T-helper 1 cell treated with Interleukin-12 subunit alpha and Interleukin-12 subunit beta and Interleukin-4 antibody, amounts not matched to agents 30 μg/mL and 1 μg/mL, for 36 hours (primary cell): ENCODE data around the gene CDC5L.

Source experiments
- H3K27ac Mint-ChIP-seq: one replicate; pipeline ENCODE4 v1.8.0; 2021; ENCODE audit warnings: mild to moderate bottlenecking, mixed read lengths
- H3K27me3 Mint-ChIP-seq: one replicate; pipeline ENCODE4 v1.8.0; 2021; ENCODE audit warnings: low read depth, mixed read lengths
- H3K36me3 Mint-ChIP-seq: one replicate; pipeline ENCODE4 v1.8.0; 2021; ENCODE audit warnings: low read depth, mixed read lengths
- H3K4me1 Mint-ChIP-seq: one replicate; pipeline ENCODE4 v1.8.0; 2021; ENCODE audit warnings: low read depth, mixed read lengths
- H3K4me3 Mint-ChIP-seq: one replicate; pipeline ENCODE4 v1.8.0; 2021; ENCODE audit warnings: mild to moderate bottlenecking, moderate library complexity, mixed read lengths
- H3K9me3 Mint-ChIP-seq: one replicate; pipeline ENCODE4 v1.8.0; 2021; ENCODE audit warnings: mixed read lengths

The CDC5L gene

DNA sequence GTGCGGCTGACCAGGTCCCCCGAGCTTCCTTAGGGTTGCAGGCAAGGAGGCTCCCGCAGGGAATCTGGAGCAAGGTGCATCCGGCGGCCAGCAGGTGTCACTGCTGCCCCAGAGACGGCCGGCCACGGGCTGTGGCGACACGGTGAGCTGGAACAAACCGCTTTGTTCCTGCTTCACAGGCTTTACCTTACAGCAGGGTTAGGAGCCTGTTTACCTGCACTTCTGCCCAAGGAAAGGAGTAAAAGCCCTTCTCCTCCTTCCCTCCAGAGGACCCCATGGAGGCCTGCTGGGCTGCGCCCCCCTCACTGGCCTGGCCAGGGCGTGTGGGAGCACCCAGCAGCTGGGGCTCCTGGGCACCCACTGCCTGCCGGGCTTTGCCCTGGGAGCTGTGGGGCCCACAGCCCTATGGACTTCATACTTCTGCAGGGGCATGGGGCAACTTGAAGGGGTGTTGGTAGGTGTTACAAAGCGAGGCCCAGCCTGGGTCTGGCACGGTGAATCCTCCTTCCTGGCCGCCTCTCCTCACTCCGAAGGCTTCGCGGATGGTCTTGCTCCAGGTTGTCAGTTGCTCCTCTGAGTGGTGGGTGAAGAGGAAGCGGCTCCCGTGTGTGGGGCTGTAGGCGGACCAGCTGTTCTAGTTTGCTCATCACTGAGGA lies 88.4 kb downstream of the CDC5L start:
- no peak overlapping the region for H3K4me3 Mint-ChIP-seq
- H3K36me3 Mint-ChIP-seq = no peaks in the 10 kb centered on the region
- H3K9me3 Mint-ChIP-seq = no peaks in the 10 kb centered on the region
- no peaks in the 10 kb centered on the region for H3K4me1 Mint-ChIP-seq
- no peaks in the 10 kb centered on the region for H3K27me3 Mint-ChIP-seq
- no peak overlapping the region for H3K27ac Mint-ChIP-seq

DNA sequence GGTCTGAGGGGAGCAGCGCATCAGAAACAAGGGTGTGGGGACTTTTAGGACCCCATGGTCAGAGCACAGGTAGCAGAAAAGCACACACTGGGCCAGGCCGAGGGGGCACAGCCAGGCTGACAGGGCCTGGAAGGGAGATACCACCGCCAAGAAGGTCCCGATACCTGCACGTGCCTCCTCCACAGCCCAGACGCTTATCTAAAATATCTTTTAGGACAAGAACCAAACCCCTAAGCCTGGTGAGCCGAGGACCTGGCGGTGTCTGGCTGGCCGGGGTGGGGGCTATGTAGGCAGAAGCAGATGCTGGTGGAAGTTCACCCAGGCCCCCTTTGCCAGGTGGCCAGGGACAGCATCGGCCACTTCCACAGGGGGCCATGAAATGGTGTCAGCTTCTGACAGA lies 89.3 kb downstream of the CDC5L start:
- H3K27ac Mint-ChIP-seq = no peak overlapping the region
- no peaks in the 10 kb centered on the region for H3K9me3 Mint-ChIP-seq
- no peak overlapping the region for H3K4me3 Mint-ChIP-seq
- H3K27me3 Mint-ChIP-seq = peaks cover under 1% of the 10 kb centered on the region
- H3K36me3 Mint-ChIP-seq = no peaks in the 10 kb centered on the region
- no peaks in the 10 kb centered on the region for H3K4me1 Mint-ChIP-seq

DNA sequence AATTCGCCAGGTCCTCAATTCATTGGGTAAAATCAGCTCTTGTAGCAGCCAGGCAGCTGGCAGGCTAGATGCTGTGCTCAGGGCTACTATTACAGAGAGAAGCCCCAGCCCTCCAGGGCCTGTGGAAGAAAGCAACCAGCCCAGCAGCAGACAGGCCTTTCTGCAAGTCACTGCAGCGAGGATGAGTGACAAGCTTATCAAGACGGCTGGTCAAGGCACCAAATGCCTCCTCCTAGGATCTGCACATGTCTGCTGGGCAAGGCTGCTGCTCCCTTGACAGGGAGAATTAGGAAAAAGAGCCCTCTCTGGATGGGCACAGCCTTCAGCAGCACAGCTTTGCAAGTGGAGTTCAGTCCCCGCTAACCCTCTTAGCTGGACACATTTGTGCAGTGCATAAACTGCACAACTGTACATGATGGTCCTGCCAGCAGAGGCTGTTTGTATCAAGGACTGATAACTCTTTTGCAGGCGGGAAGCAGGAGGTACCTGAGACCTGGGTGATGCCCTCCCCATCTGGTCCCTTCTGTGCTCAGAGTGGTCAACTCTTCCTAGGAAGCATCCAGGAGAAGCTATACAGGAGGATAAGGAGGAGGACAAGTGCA lies 89.9 kb downstream of the CDC5L start:
- Mint-ChIP-seq H3K27me3 (peaks cover 6% of the 10 kb centered on the region), H3K27ac (no peak overlapping the region), H3K9me3 (no peaks in the 10 kb centered on the region), H3K36me3 (no peaks in the 10 kb centered on the region), H3K4me3 (no peak overlapping the region), H3K4me1 (no peaks in the 10 kb centered on the region)

DNA sequence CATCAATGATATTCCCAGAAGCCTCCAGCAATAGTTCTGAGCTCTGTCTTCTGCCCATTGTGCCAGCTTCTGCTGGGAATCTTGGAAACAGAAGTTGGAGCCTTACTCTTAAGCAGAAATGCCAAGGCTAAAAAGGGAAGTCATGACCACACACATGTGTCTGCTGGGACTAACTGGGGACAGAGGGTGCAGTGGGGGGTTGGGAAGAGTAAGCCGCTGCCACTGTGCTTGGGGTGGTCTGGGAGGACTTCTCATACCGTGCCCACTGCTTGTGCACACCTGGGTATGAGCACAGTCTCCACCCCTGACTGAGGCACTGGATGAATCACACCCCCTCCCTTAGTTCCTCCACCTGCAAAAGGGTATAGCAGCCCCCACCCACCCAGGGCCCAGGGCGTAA lies 90.7 kb downstream of the CDC5L start:
- H3K9me3 Mint-ChIP-seq = no peaks in the 10 kb centered on the region
- no peaks in the 10 kb centered on the region for H3K4me1 Mint-ChIP-seq
- no peak overlapping the region for H3K4me3 Mint-ChIP-seq
- no peak overlapping the region for H3K27ac Mint-ChIP-seq
- H3K27me3 Mint-ChIP-seq = peaks cover 7% of the 10 kb centered on the region
- no peaks in the 10 kb centered on the region for H3K36me3 Mint-ChIP-seq

DNA sequence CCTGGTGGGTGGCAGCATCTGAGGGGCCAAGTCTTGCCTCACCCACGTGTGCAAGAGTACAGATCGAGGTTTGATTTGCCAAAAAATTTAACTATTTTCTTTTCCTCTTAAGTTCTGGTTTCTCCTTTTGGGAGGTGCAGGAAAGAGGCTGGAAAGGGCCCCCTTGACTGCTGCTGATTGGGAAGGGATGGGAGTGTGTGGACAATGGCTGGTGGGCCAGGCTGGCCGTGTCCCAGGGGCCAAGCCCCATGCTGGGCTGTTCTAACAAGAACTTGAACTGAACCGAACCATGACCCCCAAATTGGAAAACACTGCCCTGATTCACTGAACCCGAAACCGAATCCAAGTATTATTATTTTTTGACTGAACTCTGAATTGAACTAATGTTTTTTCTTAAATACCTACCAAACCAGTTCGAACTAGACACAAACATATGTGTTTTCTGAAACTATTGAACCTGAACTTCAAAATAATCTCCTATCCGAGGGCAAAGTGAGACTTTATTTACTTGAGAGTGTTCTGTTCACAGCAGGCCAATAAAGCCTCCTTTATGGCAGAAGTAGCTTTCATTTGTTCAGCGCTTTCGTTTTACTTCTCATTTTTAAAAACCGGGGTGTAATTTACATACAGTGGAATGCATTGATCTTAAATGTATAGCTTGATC lies 91.2 kb downstream of the CDC5L start:
- Mint-ChIP-seq H3K9me3 (no peaks in the 10 kb centered on the region), H3K27me3 (peaks cover 7% of the 10 kb centered on the region), H3K36me3 (no peaks in the 10 kb centered on the region), H3K4me3 (no peak overlapping the region), H3K4me1 (no peaks in the 10 kb centered on the region), H3K27ac (no peak overlapping the region)

DNA sequence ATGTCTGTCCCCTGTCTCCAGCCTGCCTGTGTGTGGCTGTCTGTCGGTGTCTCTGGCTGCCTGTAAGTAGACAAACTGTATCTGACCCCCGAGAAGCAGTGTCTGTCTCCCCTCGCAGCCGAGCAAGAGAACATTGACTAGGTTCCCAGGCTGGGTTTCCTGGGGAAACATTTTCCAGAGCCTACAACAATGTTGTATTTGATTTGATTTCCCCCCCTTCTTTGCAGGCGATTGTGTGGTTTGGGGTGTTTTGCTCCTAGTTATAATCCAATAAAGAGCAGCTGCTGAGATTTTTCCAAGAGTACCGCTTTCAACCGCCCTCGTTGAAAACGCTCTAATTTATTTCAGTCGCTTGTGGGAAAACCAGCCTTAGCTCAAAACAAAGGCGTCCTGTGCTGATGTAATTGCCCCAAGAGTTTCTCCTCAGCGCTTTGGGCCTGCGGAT lies 92.6 kb downstream of the CDC5L start:
- peaks cover 13% of the 10 kb centered on the region for H3K27me3 Mint-ChIP-seq
- no peak overlapping the region for H3K27ac Mint-ChIP-seq
- H3K4me3 Mint-ChIP-seq = no peak overlapping the region
- H3K36me3 Mint-ChIP-seq = no peaks in the 10 kb centered on the region
- H3K9me3 Mint-ChIP-seq = no peaks in the 10 kb centered on the region
- H3K4me1 Mint-ChIP-seq = no peaks in the 10 kb centered on the region

DNA sequence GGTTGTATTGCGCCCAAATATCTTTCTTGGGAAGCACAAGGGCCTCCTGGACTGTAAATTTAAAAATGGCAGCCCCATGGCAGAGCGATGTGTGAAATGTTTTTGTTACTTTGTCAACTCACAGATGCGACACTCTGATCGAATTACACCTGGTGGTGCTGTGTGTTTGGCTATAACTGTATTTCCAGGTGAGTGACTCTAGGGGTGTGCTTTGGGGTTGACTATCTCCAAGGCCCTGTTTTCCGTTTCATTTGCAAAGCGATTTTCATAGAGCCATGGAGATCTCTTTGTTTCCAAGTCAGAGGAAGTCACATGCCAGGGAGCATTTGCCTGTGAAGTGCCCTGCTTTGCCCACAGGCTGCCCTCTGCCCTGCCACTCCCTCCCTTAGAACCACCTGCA lies 93.5 kb downstream of the CDC5L start:
- Mint-ChIP-seq H3K4me3 (no peak overlapping the region), H3K27me3 (peaks cover 13% of the 10 kb centered on the region), H3K4me1 (no peaks in the 10 kb centered on the region), H3K27ac (no peak overlapping the region), H3K9me3 (no peaks in the 10 kb centered on the region), H3K36me3 (no peaks in the 10 kb centered on the region)

DNA sequence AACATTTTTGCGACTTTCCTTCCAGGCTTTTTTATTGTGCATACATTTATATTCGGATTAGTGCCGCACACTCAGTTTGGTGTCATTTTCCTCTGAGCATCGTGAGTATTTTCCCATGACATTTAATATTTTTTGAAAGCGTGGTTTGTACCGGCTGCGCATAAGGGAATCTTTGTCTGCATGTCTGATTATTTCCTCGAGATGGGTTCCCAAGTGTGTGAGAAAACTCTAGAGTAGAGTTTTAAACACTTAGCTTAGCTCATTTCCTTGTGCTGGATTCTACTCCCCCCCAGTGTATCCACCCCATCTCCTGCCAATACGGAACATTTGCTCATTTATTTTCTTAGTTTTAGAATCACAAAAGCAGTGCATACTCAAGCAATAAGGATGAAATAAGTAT lies 94.3 kb downstream of the CDC5L start:
- Mint-ChIP-seq H3K4me3 (no peak overlapping the region), H3K36me3 (no peaks in the 10 kb centered on the region), H3K9me3 (no peaks in the 10 kb centered on the region), H3K4me1 (no peaks in the 10 kb centered on the region), H3K27ac (no peak overlapping the region), H3K27me3 (peaks cover 16% of the 10 kb centered on the region)

DNA sequence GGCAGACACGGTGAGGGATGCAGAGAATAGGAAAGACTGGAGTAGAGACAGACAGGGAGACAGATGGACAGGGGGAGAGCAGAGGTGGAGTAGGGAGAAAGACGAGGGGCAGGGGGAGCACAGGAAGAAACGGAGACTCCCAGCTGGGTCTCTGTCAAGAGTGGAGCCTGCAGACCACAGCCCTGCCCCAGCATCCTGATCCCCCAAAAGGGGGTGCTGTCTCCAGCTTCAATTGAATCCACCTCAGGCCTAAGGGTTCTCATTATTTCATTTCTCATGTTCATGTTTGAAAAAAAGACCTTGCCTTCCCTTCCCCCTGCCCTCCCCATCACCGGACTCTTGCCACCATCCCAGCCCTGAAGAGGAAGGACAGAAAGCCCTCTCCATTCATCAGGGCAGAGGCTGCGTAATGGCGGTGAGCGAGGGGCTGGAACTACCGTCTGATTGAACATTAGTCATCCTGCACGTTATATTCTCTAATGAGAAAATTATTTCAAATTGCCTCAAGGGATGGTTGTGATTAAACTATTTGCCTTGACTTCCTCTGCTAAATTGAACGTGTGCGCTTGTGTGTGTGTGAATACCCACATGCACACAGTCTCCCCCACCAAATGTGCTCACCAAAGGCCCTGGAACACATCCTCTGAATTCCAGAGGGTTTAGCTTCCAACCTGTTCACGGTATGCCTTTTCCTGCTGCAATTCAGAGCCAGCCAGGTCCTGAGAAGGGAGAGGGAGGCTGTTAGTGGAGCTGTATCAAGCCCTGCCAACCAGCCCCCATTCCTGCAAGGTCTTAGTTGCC lies 98.3 kb downstream of the CDC5L start:
- H3K27me3 Mint-ChIP-seq = peaks cover 28% of the 10 kb centered on the region
- H3K4me1 Mint-ChIP-seq = no peaks in the 10 kb centered on the region
- H3K36me3 Mint-ChIP-seq = no peaks in the 10 kb centered on the region
- H3K27ac Mint-ChIP-seq = no peak overlapping the region
- H3K4me3 Mint-ChIP-seq = no peak overlapping the region
- no peaks in the 10 kb centered on the region for H3K9me3 Mint-ChIP-seq

DNA sequence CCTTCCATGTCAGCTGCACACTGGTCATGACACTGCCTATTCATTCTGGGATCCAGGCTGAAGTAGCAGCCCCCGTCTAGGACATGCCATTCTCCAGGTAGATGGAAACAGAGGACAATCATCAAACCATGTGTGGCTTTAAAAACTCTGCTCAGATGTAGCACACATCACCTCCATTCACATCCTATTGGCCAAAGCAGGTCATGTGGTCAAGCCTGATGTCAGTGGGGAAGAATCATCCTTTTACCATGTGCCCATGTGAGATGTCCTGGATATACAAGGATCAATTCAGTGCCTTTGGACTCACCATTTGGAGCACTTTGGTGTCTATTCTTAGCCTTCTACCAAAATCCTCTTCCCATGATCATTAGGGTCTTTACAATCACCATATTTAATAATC lies 99.5 kb downstream of the CDC5L start:
- Mint-ChIP-seq H3K4me1 (no peaks in the 10 kb centered on the region), H3K9me3 (no peaks in the 10 kb centered on the region), H3K36me3 (no peaks in the 10 kb centered on the region), H3K4me3 (no peak overlapping the region), H3K27me3 (peaks cover 28% of the 10 kb centered on the region), H3K27ac (no peak overlapping the region)

DNA sequence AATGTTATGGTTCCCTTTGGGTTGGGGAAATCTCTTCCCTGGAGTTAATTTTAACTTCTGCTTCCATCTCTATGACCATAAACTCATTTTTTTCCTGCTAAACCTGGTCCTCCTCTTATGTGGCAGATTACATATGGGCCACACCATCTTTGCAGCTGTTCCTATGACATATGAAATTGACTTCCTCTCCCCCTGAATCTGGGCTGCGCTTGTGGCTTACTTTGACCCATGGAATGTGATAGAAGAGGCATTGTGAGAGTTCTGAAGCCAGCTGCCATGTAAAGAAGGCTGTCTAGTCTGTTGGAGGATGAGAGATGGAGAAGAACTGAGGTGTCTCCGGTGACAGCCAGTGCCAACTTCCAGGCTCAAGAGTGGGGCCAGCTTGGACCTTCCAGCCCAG lies 100.1 kb downstream of the CDC5L start:
- H3K27me3 Mint-ChIP-seq = peaks cover 23% of the 10 kb centered on the region
- H3K4me3 Mint-ChIP-seq = no peak overlapping the region
- no peaks in the 10 kb centered on the region for H3K36me3 Mint-ChIP-seq
- no peaks in the 10 kb centered on the region for H3K4me1 Mint-ChIP-seq
- H3K9me3 Mint-ChIP-seq = no peaks in the 10 kb centered on the region
- H3K27ac Mint-ChIP-seq = no peak overlapping the region

DNA sequence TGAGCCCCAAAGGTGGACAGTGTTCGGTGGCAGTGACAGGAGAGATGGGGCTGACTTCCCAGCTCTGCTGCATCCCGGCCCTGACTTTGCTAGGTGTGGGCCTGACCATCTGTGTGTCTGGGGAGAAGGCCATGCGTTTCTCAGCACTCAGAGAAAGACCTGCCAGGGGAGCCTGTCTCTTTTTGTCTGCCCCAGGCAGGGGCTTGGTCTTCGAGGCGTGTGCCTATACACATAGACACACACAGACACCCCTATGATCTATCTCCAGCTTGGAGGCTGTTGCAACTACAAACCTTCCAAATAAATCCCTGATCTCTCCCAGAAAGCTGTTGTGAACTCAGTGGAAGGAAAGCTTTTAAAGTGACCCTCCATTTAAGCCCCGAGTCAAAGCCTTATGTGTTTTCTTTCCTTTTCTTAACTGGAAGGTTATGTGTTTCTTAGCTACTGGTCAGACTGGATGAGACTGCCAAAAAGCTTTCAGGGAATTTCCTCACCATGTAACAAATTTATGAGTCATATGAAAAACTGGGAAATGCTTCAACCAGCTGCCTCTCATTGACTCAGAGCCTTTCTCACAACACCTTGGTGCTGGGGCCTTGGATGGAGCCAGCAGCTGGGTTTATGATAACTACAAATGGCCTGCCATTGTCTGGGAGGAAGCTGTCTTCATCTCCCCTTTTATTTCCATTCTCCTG lies 102.6 kb downstream of the CDC5L start:
- peaks cover 17% of the 10 kb centered on the region for H3K27me3 Mint-ChIP-seq
- H3K36me3 Mint-ChIP-seq = no peaks in the 10 kb centered on the region
- H3K9me3 Mint-ChIP-seq = no peaks in the 10 kb centered on the region
- H3K27ac Mint-ChIP-seq = no peak overlapping the region
- H3K4me3 Mint-ChIP-seq = no peak overlapping the region
- H3K4me1 Mint-ChIP-seq = no peaks in the 10 kb centered on the region

DNA sequence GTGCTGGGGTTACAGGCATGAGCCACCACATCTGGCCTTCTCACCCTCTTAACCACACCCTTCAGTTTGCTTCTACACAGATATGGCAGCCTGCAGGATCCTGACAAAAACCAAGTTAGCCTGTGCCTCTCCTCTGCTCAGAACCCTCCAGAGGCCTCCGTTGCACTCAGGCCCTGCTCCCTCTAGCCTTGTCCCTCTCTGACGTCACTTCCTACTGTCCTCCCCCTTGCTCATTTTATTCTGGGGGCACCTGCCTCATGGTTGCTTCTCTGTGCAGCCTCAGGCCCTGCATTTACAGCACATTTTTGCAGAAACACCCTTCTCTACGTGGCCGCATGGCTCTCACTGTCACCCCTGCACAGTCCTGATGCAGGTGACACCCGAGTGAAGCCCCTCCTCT lies 105.6 kb downstream of the CDC5L start:
- no peaks in the 10 kb centered on the region for H3K4me1 Mint-ChIP-seq
- no peak overlapping the region for H3K27ac Mint-ChIP-seq
- H3K4me3 Mint-ChIP-seq = no peak overlapping the region
- H3K27me3 Mint-ChIP-seq = peaks cover 8% of the 10 kb centered on the region
- no peaks in the 10 kb centered on the region for H3K36me3 Mint-ChIP-seq
- H3K9me3 Mint-ChIP-seq = no peaks in the 10 kb centered on the region

DNA sequence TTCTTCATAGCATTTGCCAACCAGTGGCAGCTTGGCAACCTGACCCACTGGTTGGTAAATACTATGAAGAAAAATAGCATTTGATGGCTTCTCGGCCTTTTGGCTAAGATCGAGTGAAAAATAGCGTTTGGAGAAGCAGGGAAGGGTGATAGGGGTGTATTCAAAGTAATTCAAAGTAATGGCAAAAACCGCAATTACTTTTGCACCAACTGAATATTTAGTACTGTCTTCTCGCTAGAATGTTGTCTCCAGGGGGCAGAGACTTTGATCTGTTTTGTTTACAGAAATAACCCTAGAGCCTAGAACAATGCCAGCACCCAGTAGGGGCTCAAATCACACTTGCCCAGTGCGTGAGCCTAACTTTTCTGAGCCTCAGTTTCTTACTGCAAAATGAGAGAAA lies 106.1 kb downstream of the CDC5L start:
- H3K27me3 Mint-ChIP-seq = peaks cover 6% of the 10 kb centered on the region
- no peaks in the 10 kb centered on the region for H3K9me3 Mint-ChIP-seq
- no peaks in the 10 kb centered on the region for H3K36me3 Mint-ChIP-seq
- no peak overlapping the region for H3K4me3 Mint-ChIP-seq
- H3K27ac Mint-ChIP-seq = no peak overlapping the region
- H3K4me1 Mint-ChIP-seq = no peaks in the 10 kb centered on the region
